ENCODE measurements around the gene PHRF1. TPM values are rescaled to one million over a fixed set of nuclear protein-coding genes. Genes with fewer than 3 reads are reported as not detected.

PHRF1 gene
- total and polyA plus RNA-seq, 2 experiments from 2014 or later, result 25.6 to 26.9 TPM

- no peak for DNase-seq (ENCODE audit: low spot score)
- no peak overlapping the region for H3K4me2 ChIP-seq
- no peaks in the 10 kb centered on the region for H3K9me3 ChIP-seq (ENCODE audit: low read depth)
- TF ChIP-seq EZH2 (IDR thresholded peaks at IDR 0.05; ENCODE audit: borderline replicate concordance), result no peak
- TF ChIP-seq CTCF (IDR thresholded peaks at IDR 0.05; ENCODE audit: poor library complexity), result no peak
- no peak for TF ChIP-seq EZH2phosphoT487 (IDR thresholded peaks at IDR 0.05; ENCODE audit: low read depth, severe bottlenecking, unreplicated experiment)
- H4K20me1 ChIP-seq (ENCODE audit: insufficient read depth, poor library complexity, severe bottlenecking), result no peaks in the 10 kb centered on the region
- H3K4me3 ChIP-seq, result no peak overlapping the region
- no peak overlapping the region for H2AFZ ChIP-seq
- H3K27ac ChIP-seq, result no peak overlapping the region
- no peaks in the 10 kb centered on the region for H3K27me3 ChIP-seq
- 97% methylated on average over 32 of the region's 35 CpGs for WGBS (ENCODE audit: low lambda C conversion rate, missing lambda C conversion rate)
- H3K9me2 ChIP-seq (replicated peaks; ENCODE audit: insufficient read depth), result no peaks in the 10 kb centered on the region
- H3K4me1 ChIP-seq (ENCODE audit: insufficient read depth), result no peaks in the 10 kb centered on the region
- no peaks in the 10 kb centered on the region for H3K36me3 ChIP-seq (replicated peaks; ENCODE audit: insufficient read depth, low read depth)
- H3K79me2 ChIP-seq, result no peaks in the 10 kb centered on the region
Observed at GRCh38 chr11:607020-607780, 30.9 kb downstream of the PHRF1 start.

GRCh38 chr11:607971-608659, 31.8 kb downstream of the PHRF1 start:
- peaks cover 8% of the 10 kb centered on the region for H4K20me1 ChIP-seq (ENCODE audit: insufficient read depth, poor library complexity, severe bottlenecking)
- no peaks in the 10 kb centered on the region for H3K9me3 ChIP-seq (ENCODE audit: low read depth)
- H3K9me2 ChIP-seq (replicated peaks; ENCODE audit: insufficient read depth), result no peaks in the 10 kb centered on the region
- H3K4me1 ChIP-seq (ENCODE audit: insufficient read depth), result no peaks in the 10 kb centered on the region
- TF ChIP-seq CTCF (IDR thresholded peaks at IDR 0.05; ENCODE audit: poor library complexity), result no peak
- no peak for TF ChIP-seq EZH2phosphoT487 (IDR thresholded peaks at IDR 0.05; ENCODE audit: low read depth, severe bottlenecking, unreplicated experiment)
- TF ChIP-seq EZH2 (IDR thresholded peaks at IDR 0.05; ENCODE audit: borderline replicate concordance), result no peak
- no peaks in the 10 kb centered on the region for H3K79me2 ChIP-seq
- H3K36me3 ChIP-seq (replicated peaks; ENCODE audit: insufficient read depth, low read depth), result no peaks in the 10 kb centered on the region
- H2AFZ ChIP-seq, result no peak overlapping the region
- H3K27me3 ChIP-seq, result no peaks in the 10 kb centered on the region
- H3K4me2 ChIP-seq, result no peak overlapping the region
- no peak overlapping the region for H3K27ac ChIP-seq
- 96% methylated on average over 44 of the region's 45 CpGs for WGBS (ENCODE audit: low lambda C conversion rate, missing lambda C conversion rate)
- no peak overlapping the region for H3K4me3 ChIP-seq
- no peak for DNase-seq (ENCODE audit: low spot score)

- Histone ChIP-seq H3K4me1 (ENCODE audit: insufficient read depth) (peaks cover 2% of the 10 kb centered on the region), H3K79me2 (no peaks in the 10 kb centered on the region), H3K4me3 (no peak overlapping the region), H3K36me3 (replicated peaks; ENCODE audit: insufficient read depth, low read depth) (no peaks in the 10 kb centered on the region), H3K27me3 (no peaks in the 10 kb centered on the region), H2AFZ (no peak overlapping the region), H3K9me3 (ENCODE audit: low read depth) (no peaks in the 10 kb centered on the region), H3K27ac (no peak overlapping the region), H4K20me1 (ENCODE audit: insufficient read depth, poor library complexity, severe bottlenecking) (peaks cover 12% of the 10 kb centered on the region), H3K4me2 (no peak overlapping the region), H3K9me2 (replicated peaks; ENCODE audit: insufficient read depth) (no peaks in the 10 kb centered on the region)
- WGBS (ENCODE audit: low lambda C conversion rate, missing lambda C conversion rate), result 93% methylated on average over 25 of the region's 28 CpGs
- no peak for DNase-seq (ENCODE audit: low spot score)
- TF ChIP-seq EZH2 (IDR thresholded peaks at IDR 0.05; ENCODE audit: borderline replicate concordance), result no peak
- TF ChIP-seq EZH2phosphoT487 (IDR thresholded peaks at IDR 0.05; ENCODE audit: low read depth, severe bottlenecking, unreplicated experiment), result no peak
- no peak for TF ChIP-seq CTCF (IDR thresholded peaks at IDR 0.05; ENCODE audit: poor library complexity)
Observed at GRCh38 chr11:608791-609251, 32.6 kb downstream of the PHRF1 start.

Measured in hepatocyte (in vitro differentiated cells).